Lung (tissue), 12 donors: ENCODE measurements around the gene BTN3A1. TPM values are rescaled to one million over a fixed set of nuclear protein-coding genes. Genes with fewer than 3 reads are reported as not detected.

Experiments
- ATAC-seq: fragments of 200-7000 bp; cut with Tn5 transposase; one replicate; pipeline ENCODE4 v1.9.1; 2020; ENCODE audit warnings: moderate number of reproducible peaks; ENCODE audit not compliant: insufficient read depth, low FRiP score
- DNase-seq, 3 donors: peaks; one replicate each; pipeline ENCODE4 v3.0.0-alpha.2; 2013 to 2017
- H3K27ac ChIP-seq, 2 donors: one replicate each; pipeline ENCODE4 v1.5.1; 2013; ENCODE audit warnings: mild to moderate bottlenecking in 2 of 2, moderate library complexity in 2 of 2, control low read depth in 1 of 2, inconsistent platforms in 1 of 2, low read depth in 1 of 2, low read length in 1 of 2
- H3K27me3 ChIP-seq, 3 donors: one replicate each; pipeline ENCODE4 v1.5.1; 2013; ENCODE audit warnings: low read length in 2 of 3; ENCODE audit not compliant: control insufficient read depth in 3 of 3, insufficient read depth in 3 of 3
- H3K36me3 ChIP-seq, 4 donors: one replicate each; pipeline ENCODE4 v1.5.1; 2013; ENCODE audit warnings: low read length in 4 of 4, mild to moderate bottlenecking in 1 of 4, moderate library complexity in 1 of 4; ENCODE audit not compliant: control insufficient read depth in 4 of 4, insufficient read depth in 4 of 4
- H3K4me1 ChIP-seq, 5 donors: one replicate each; pipeline ENCODE4 v1.5.1; 2013; ENCODE audit warnings: low read length in 5 of 5, mild to moderate bottlenecking in 2 of 5, moderate library complexity in 1 of 5; ENCODE audit not compliant: control insufficient read depth in 5 of 5, insufficient read depth in 5 of 5
- H3K4me3 ChIP-seq: one replicate; pipeline ENCODE4 v1.5.1; 2013; ENCODE audit warnings: mild to moderate bottlenecking, control low read depth, moderate library complexity
- H3K9ac ChIP-seq, 2 donors: one replicate each; pipeline ENCODE4 v1.5.1; 2013; ENCODE audit warnings: low read length in 2 of 2, control low read depth in 1 of 2; ENCODE audit not compliant: insufficient read depth in 1 of 2
- H3K9me3 ChIP-seq, 4 donors: one replicate each; pipeline ENCODE4 v1.5.1; 2013; ENCODE audit warnings: low read length in 3 of 4, mild to moderate bottlenecking in 1 of 4, moderate library complexity in 1 of 4; ENCODE audit not compliant: control insufficient read depth in 4 of 4, insufficient read depth in 3 of 4
- WGBS, 2 donors: extraction: QIAGEN DNeasy Blood & Tissue Kit; methylation state at CpG; one replicate each; pipeline ENCODE4 v1.1.7; 2013; 5-methylcytosine and 5-hydroxymethylcytosine counted together
- polyA plus RNA-seq, 2 donors: library from polyadenylated mRNA; stranded (reverse); fragments of 200-250 nt; gene quantifications; one replicate each; pipeline ENCODE4 v1.2.1, GENCODE V29; 2013
- total RNA-seq, 2 donors: library from RNA; depleted of rRNA in 1 of 2; stranded (reverse); fragments of >200 nt in 1 of 2; gene quantifications; one replicate each; pipeline ENCODE4 v1.2.1, GENCODE V29; 2014 to 2021
- TF ChIP-seq, protein P1 (sequence below): IDR thresholded peaks from 2 replicates; pipeline ENCODE4 v1.5.1; 2012; ENCODE audit warnings: mild to moderate bottlenecking; ENCODE audit errors: control extremely low read depth, extremely low read depth
- donor health status: control.
- donor health status: control.
- donor health status: Bipolar disorder and iron deficiency.
- donor health status: healthy.
- donor health status: DM: yes; HTN: yes; CAD: no.

BTN3A1 gene
- total and polyA plus RNA-seq, 4 donors: 14.4 to 60.1 (median 22.5) TPM

DNA sequence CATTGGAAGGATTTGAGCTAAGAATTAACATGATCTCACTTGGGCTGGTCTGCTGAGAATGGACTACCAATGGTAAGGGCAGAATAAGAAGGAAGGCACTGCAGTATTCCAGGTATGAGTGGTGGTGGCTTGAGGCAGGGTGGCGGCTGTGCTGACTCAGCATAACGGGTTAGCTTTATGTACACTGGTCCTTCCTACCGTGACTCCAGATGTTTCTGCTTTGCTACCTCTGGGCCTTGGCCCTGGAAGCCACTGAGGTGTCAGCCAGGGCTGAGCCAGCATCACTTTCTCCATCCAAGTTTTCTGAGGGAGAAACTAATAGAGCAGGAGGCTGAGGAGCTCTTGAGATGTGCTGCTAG is 25.4 kb downstream of the BTN3A1 start:
- no peak overlapping the region for H3K4me3 ChIP-seq
- DNase-seq (no peak), ATAC-seq (no peak)
- peaks cover 0 to 51% (median 23%) of the 10 kb centered on the region in 4 donors for H3K36me3 ChIP-seq
- TF ChIP-seq, protein P1, sequence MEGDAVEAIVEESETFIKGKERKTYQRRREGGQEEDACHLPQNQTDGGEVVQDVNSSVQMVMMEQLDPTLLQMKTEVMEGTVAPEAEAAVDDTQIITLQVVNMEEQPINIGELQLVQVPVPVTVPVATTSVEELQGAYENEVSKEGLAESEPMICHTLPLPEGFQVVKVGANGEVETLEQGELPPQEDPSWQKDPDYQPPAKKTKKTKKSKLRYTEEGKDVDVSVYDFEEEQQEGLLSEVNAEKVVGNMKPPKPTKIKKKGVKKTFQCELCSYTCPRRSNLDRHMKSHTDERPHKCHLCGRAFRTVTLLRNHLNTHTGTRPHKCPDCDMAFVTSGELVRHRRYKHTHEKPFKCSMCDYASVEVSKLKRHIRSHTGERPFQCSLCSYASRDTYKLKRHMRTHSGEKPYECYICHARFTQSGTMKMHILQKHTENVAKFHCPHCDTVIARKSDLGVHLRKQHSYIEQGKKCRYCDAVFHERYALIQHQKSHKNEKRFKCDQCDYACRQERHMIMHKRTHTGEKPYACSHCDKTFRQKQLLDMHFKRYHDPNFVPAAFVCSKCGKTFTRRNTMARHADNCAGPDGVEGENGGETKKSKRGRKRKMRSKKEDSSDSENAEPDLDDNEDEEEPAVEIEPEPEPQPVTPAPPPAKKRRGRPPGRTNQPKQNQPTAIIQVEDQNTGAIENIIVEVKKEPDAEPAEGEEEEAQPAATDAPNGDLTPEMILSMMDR: no peak
- H3K9me3 ChIP-seq: no peaks in the 10 kb centered on the region
- no peaks in the 10 kb centered on the region for H3K27me3 ChIP-seq
- H3K9ac ChIP-seq: no peak overlapping the region
- peaks cover 0 to 20% (median 5%) of the 10 kb centered on the region in 5 donors for H3K4me1 ChIP-seq
- WGBS, 2 donors: 91% methylated on average over 3 of the region's 3 CpGs
- H3K27ac ChIP-seq: no peak overlapping the region

DNA sequence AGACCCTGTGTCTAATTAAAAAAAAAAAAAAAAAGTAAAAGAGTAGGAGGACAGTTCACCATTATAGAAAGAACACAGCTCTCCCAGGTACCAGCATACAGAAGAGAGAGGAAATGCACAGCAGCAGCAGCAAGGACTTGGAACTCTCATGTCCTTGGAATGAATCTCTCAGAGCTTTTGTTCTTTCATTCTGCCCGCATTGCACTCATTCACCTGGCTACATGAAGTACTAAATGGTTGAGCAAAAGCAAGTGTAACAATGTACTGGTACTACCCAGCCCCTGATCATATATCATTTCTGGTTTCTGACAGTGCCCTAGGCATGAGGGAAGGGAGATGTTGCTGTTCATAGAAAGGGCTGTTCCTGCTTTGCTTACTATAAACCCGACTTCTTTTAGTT is 26.1 kb downstream of the BTN3A1 start:
- ATAC-seq: no peak
- Histone ChIP-seq H3K4me1 (peaks cover 0 to 12% (median 0%) of the 10 kb centered on the region in 5 donors), H3K36me3 (peaks cover 0 to 48% (median 24%) of the 10 kb centered on the region in 4 donors), H3K9me3 (no peaks in the 10 kb centered on the region), H3K9ac (no peak overlapping the region), H3K4me3 (no peak overlapping the region), H3K27me3 (no peaks in the 10 kb centered on the region), H3K27ac (no peak overlapping the region)
- 94 to 95% methylated on average over 2 of the region's 2 CpGs for WGBS, 2 donors
- DNase-seq: no peak
- TF ChIP-seq, protein P1: no peak

DNA sequence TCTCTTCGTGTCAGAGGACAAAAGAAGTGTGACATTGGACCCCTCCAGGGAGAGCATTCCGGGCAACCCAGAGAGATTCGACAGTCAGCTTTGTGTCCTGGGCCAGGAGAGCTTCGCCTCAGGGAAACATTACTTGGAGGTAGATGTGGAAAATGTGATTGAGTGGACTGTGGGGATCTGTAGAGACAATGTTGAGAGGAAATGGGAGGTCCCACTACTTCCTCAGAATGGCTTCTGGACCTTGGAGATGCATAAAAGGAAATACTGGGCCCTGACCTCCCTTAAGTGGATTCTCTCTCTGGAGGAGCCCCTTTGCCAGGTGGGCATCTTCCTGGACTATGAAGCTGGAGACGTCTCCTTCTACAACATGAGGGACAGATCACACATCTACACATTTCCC is 28.7 kb downstream of the BTN3A1 start:
- no peak overlapping the region for H3K27ac ChIP-seq
- DNase-seq (no peak), ATAC-seq (no peak)
- H3K9me3 ChIP-seq: no peaks in the 10 kb centered on the region
- H3K4me3 ChIP-seq: no peak overlapping the region
- H3K27me3 ChIP-seq: no peaks in the 10 kb centered on the region
- peaks cover 0 to 45% (median 26%) of the 10 kb centered on the region in 4 donors for H3K36me3 ChIP-seq
- TF ChIP-seq, protein P1: no peak
- no peak overlapping the region for H3K9ac ChIP-seq
- 79 to 89% methylated on average over 5 of the region's 5 CpGs for WGBS, 2 donors
- peaks cover 0 to 7% (median 0%) of the 10 kb centered on the region in 5 donors for H3K4me1 ChIP-seq
